GM23338 (cell line): ENCODE measurements around the gene CAMKK2.

Experiments used
- CTCF ChIP-seq, 2 experiments: fragments of 200-600 bp in 1 of 2; sonication (generic) in 1 of 2; conservative IDR thresholded peaks; 2 replicates each; pipeline versions ENCODE4 v1.5.1 to v1.6.1; 2016 to 2017; ENCODE audit warnings: antibody characterized with exemption in 2 of 2, low read depth in 2 of 2, mild to moderate bottlenecking in 2 of 2, moderate library complexity in 1 of 2
- POLR2AphosphoS5 ChIP-seq: IDR thresholded peaks from 2 replicates; pipeline ENCODE4 v1.6.1; 2016; ENCODE audit warnings: antibody characterized with exemption, low read depth

GRCh38 chr12:121333747-121334146 is 37.2 kb upstream of the CAMKK2 start:
- TF ChIP-seq CTCF (conservative IDR thresholded peaks at IDR 0.05; ENCODE audit: low read depth in 2 of 2) (no peak), POLR2AphosphoS5 (no peak)
